ENCODE data around the gene DCLRE1A. TPM values are rescaled to one million over a fixed set of nuclear protein-coding genes. Genes with fewer than 3 reads are reported as not detected.

Gene DCLRE1A
- total RNA-seq (2021) (6.1 and 7.7 TPM in 2 replicates), Bru-seq, nascent RNA (percentile 64 among the genes with signal in this experiment), BruChase-seq, experiment 1, labeled RNA remaining after a 2-hour chase (percentile 65 among the genes with signal in this experiment), BruChase-seq, experiment 2, labeled RNA remaining after a 6-hour chase (percentile 73 among the genes with signal in this experiment)
- long read RNA-seq, full-length matches to known transcripts: 8 of 11 reads
- long read RNA-seq, partial matches to known transcripts: 1 of 11 reads
- long read RNA-seq, other reads (novel, unspliced or antisense): 2 of 11 reads

GRCh38 chr10:113854013-113854760, at the start of gene DCLRE1A, which contains the start of gene NHLRC2:
DCLRE1A (minus strand) TSS chr10:113854082; CDS start chr10:113853182, 900 bp downstream.
NHLRC2 (plus strand) TSS chr10:113854661; CDS start chr10:113854873, 212 bp downstream.
- Histone ChIP-seq H3K36me3 (ENCODE audit: low read depth) (no peaks in the 10 kb centered on the region; the same call in 1 of the 2 replicates), H3K9me2 (ENCODE audit: insufficient read depth) (no peaks in the 10 kb centered on the region), H3K27ac (peak within 1 kb of the TSS; percentile 65), H3K27me3 (ENCODE audit: insufficient read depth, low read depth) (no peaks in the 10 kb centered on the region), H3F3A (ENCODE audit: insufficient read depth, low read depth) (no peaks in the 10 kb centered on the region), H3K4me3 (peak within 1 kb of the TSS; percentile 84), H3K4me1 (replicated peaks; ENCODE audit: insufficient read depth) (peaks cover 28% of the 10 kb centered on the region), H3K79me2 (ENCODE audit: low read depth) (peaks cover 42% of the 10 kb centered on the region), H2AFZ (peak within 1 kb of the TSS; percentile 97), H3K4me2 (peak within 1 kb of the TSS; percentile 87), H3K9me3 (ENCODE audit: insufficient read depth, low read depth) (no peaks in the 10 kb centered on the region), H4K20me1 (ENCODE audit: insufficient read depth) (no peaks in the 10 kb centered on the region; the same call in 1 of the 2 replicates)
- intact Hi-C loops (cut with micrococcal nuclease; ENCODE audit: unreplicated experiment): loop anchor here (5.0 to 10.0 kb wide), 2 partner anchors 149 to 248 kb away; no protein-coding TSS in a partner anchor
- ChIA-PET POLR2A (ENCODE audit: unreplicated experiment) (no interaction called here), CTCF (no interaction called here)
- peak; percentile 44 to 52 for DNase-seq
- TF ChIP-seq EZH2 (IDR thresholded peaks at IDR 0.05; ENCODE audit: low read depth) (no peak), CTCF (conservative IDR thresholded peaks at IDR 0.05) (no peak)
- no TSS peak for BruUV-seq (replicated peaks)

- no peak overlapping the region for H3K4me2 ChIP-seq
- H3K79me2 ChIP-seq (ENCODE audit: low read depth): no peaks in the 10 kb centered on the region
- H3K9me3 ChIP-seq (ENCODE audit: insufficient read depth, low read depth): no peaks in the 10 kb centered on the region
- H4K20me1 ChIP-seq (ENCODE audit: insufficient read depth): no peaks in the 10 kb centered on the region; the same call in 1 of the 2 replicates
- intact Hi-C loops (cut with micrococcal nuclease; ENCODE audit: unreplicated experiment): loop anchor here (5.0 kb wide), 1 partner anchor 202 kb away; no protein-coding TSS in a partner anchor
- H3F3A ChIP-seq (ENCODE audit: insufficient read depth, low read depth): no peaks in the 10 kb centered on the region
- no peak for TF ChIP-seq CTCF (conservative IDR thresholded peaks at IDR 0.05)
- no peak for TF ChIP-seq EZH2 (IDR thresholded peaks at IDR 0.05; ENCODE audit: low read depth)
- no peaks in the 10 kb centered on the region for H3K9me2 ChIP-seq (ENCODE audit: insufficient read depth)
- no peaks in the 10 kb centered on the region for H3K27me3 ChIP-seq (ENCODE audit: insufficient read depth, low read depth)
- BruUV-seq (replicated peaks): no TSS peak
- H3K27ac ChIP-seq: no peak overlapping the region
- DNase-seq: no peak
- POLR2A ChIA-PET (ENCODE audit: unreplicated experiment): no interaction called here
- H3K4me1 ChIP-seq (replicated peaks; ENCODE audit: insufficient read depth): peaks cover 5% of the 10 kb centered on the region
- H3K4me3 ChIP-seq: no peak overlapping the region
- H3K36me3 ChIP-seq (ENCODE audit: low read depth): peaks cover 5% of the 10 kb centered on the region; the same call in 1 of the 2 replicates
- H2AFZ ChIP-seq: no peak overlapping the region
- CTCF ChIA-PET: no interaction called here
Measured at GRCh38 chr10:113899952-113900598, 46.2 kb upstream of the DCLRE1A start.

All from PC-9 (cell line).